Vagina (tissue), 2 donors: ENCODE results near the gene ZIC5. TPM values are rescaled to one million over a fixed set of nuclear protein-coding genes. Genes with fewer than 3 reads are reported as not detected.

Experiments
- DNase-seq, 2 donors: peaks; one replicate each; pipeline ENCODE4 v3.0.0-alpha.2; 2017; ENCODE audit errors: extremely low spot score in 2 of 2
- H3K27ac ChIP-seq: fragments of 200-600 bp; sonication (generic); one replicate; pipeline ENCODE4 v1.5.1; 2019
- H3K27me3 ChIP-seq: fragments of 200-600 bp; sonication (generic); one replicate; pipeline ENCODE4 v1.5.1; 2019
- H3K36me3 ChIP-seq, 2 donors: fragments of 200-600 bp; sonication (generic); one replicate each; pipeline ENCODE4 v1.5.1; 2017 to 2019
- H3K4me1 ChIP-seq: fragments of 200-600 bp; sonication (generic); one replicate; pipeline ENCODE4 v1.5.1; 2019
- H3K4me3 ChIP-seq, 2 donors: fragments of 200-600 bp; sonication (generic); 1 replicate in 1 of 2; 2 replicates in 1 of 2; pipeline ENCODE4 v1.5.1; 2016 to 2019
- H3K9me3 ChIP-seq: fragments of 200-600 bp; sonication (generic); one replicate; pipeline ENCODE4 v1.5.1; 2019
- POLR2A ChIP-seq, 2 donors: fragments of 450-650 bp; IDR thresholded peaks; one replicate each; pipeline ENCODE4 v1.6.1; 2017; ENCODE audit warnings: antibody characterized with exemption in 2 of 2, mild to moderate bottlenecking in 2 of 2, moderate library complexity in 2 of 2
- POLR2AphosphoS5 ChIP-seq, 2 donors: sonication (generic); formaldehyde crosslinking; IDR thresholded peaks; one replicate each; pipeline ENCODE4 v1.9.0; 2017; ENCODE audit warnings: antibody characterized with exemption in 2 of 2, mild to moderate bottlenecking in 2 of 2, low read depth in 1 of 2; ENCODE audit not compliant: insufficient read depth in 1 of 2
- intact Hi-C: fragments of 100-400 bp; cut with DNase I; formaldehyde crosslinking; loops from one replicate; pipeline ENCODE4 v1.15.1; 2023
- total RNA-seq: library from RNA; depleted of rRNA; stranded (reverse); fragments of >200 nt; gene quantifications from one replicate; pipeline ENCODE4 v1.2.3, GENCODE V29; 2016
- TF ChIP-seq, protein P1 (sequence below), 3 experiments: fragments of 450-650 bp in 2 of 3; fragments of 200-600 bp in 1 of 3; sonication (generic) in 1 of 3; IDR thresholded peaks; one replicate each; pipeline ENCODE4 v1.5.1; 2017 to 2019; ENCODE audit warnings: antibody characterized with exemption in 3 of 3, mild to moderate bottlenecking in 2 of 3, moderate library complexity in 2 of 3

ZIC5 gene
- total RNA-seq, 1 donor from 2014 or later: not detected

DNA sequence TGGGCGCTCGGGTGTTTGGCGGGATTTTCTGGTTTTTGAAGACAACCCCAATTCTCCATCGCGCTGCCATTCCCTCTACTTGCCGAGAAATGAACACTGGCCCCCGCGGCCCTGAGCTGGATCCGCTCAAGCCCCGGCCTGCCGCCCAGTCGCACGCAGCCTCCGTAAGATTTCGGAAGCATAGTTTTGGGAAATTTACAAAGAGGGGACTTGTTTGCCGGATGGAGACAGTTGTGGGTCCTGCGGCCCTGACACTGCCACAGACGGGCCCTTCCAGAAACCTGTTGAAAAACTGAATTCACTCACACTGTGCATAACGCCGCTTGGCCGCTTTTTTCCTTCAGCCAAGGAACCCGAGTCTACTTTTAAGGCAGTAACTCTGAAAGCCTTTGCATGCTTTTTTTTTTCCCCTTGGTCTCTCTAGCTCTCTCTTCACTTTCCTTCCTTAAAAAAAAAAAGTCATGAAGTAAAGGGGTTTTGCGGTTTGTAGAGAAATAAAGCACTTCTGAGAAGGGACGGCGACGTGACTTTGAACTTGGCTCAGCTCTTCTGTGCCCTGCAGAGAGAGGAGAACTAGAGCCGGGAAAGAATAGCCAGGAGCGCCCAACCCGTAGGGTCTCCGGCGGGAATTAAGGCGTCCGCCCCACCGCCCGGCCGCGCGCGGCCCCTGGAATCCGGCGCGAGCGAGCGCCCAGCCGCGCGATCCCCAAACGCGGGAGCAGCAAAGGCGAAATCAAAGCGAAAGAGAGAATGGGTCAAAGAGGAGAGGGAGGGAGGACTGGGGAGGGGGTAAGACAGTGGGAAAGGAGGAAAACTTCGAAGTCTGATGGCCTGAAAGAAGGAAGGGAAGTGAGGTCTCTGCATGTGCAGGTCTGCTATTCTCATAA lies 6.6 kb upstream of the ZIC5 start:
- DNase-seq: no peak
- TF ChIP-seq POLR2A (IDR thresholded peaks at IDR 0.05) (no peak), POLR2AphosphoS5 (IDR thresholded peaks at IDR 0.05; ENCODE audit: insufficient read depth in 1 of 2, low read depth in 1 of 2) (no peak)
- TF ChIP-seq, protein P1, sequence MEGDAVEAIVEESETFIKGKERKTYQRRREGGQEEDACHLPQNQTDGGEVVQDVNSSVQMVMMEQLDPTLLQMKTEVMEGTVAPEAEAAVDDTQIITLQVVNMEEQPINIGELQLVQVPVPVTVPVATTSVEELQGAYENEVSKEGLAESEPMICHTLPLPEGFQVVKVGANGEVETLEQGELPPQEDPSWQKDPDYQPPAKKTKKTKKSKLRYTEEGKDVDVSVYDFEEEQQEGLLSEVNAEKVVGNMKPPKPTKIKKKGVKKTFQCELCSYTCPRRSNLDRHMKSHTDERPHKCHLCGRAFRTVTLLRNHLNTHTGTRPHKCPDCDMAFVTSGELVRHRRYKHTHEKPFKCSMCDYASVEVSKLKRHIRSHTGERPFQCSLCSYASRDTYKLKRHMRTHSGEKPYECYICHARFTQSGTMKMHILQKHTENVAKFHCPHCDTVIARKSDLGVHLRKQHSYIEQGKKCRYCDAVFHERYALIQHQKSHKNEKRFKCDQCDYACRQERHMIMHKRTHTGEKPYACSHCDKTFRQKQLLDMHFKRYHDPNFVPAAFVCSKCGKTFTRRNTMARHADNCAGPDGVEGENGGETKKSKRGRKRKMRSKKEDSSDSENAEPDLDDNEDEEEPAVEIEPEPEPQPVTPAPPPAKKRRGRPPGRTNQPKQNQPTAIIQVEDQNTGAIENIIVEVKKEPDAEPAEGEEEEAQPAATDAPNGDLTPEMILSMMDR (IDR thresholded peaks at IDR 0.05): no peak
- Histone ChIP-seq H3K27me3 (peaks cover 64% of the 10 kb centered on the region), H3K9me3 (no peaks in the 10 kb centered on the region), H3K36me3 (no peaks in the 10 kb centered on the region), H3K27ac (no peak overlapping the region), H3K4me3 (no peak overlapping the region), H3K4me1 (peaks cover 21% of the 10 kb centered on the region)
- intact Hi-C loops: loop anchor here (10.0 kb wide), 1 partner anchor 697 kb away; the partner anchor contains the start of gene TMTC4

DNA sequence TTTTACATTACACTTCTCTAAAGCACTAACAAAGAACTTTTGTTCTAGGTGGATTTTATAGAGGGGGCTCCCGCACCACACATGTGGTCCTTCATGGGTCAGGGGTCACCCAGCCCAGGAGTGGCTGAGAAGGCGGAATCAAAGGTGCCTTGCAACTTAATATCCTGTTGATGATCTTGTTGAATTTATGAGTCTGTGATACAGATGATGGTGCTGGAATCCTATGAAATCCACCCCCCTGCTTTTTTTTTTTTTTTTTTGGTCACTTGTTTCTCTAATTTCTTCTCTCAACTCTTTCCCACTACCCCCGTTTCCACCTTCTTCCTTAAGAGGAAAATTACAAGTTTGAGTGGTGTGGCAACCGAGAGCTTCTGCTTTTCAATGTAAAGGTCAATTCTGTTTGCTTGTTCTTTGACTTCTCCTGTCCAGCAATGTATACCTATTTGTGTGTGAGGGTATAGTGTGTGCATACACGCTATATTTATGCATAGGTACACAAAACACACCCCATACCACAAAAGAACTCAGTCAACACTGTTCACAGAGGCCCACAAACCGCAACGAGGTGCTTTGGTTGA lies 5.9 kb upstream of the ZIC5 start:
- peaks cover 21% of the 10 kb centered on the region for H3K4me1 ChIP-seq
- H3K27ac ChIP-seq: no peak overlapping the region
- no peaks in the 10 kb centered on the region for H3K9me3 ChIP-seq
- H3K4me3 ChIP-seq: no peak overlapping the region
- DNase-seq: no peak
- intact Hi-C loops: loop anchor here (10.0 kb wide), 1 partner anchor 697 kb away; the partner anchor contains the start of gene TMTC4
- H3K36me3 ChIP-seq: no peaks in the 10 kb centered on the region
- H3K27me3 ChIP-seq: peaks cover 64% of the 10 kb centered on the region
- TF ChIP-seq POLR2A (IDR thresholded peaks at IDR 0.05) (no peak), POLR2AphosphoS5 (IDR thresholded peaks at IDR 0.05; ENCODE audit: insufficient read depth in 1 of 2, low read depth in 1 of 2) (no peak)
- TF ChIP-seq, protein P1 (IDR thresholded peaks at IDR 0.05): no peak

DNA sequence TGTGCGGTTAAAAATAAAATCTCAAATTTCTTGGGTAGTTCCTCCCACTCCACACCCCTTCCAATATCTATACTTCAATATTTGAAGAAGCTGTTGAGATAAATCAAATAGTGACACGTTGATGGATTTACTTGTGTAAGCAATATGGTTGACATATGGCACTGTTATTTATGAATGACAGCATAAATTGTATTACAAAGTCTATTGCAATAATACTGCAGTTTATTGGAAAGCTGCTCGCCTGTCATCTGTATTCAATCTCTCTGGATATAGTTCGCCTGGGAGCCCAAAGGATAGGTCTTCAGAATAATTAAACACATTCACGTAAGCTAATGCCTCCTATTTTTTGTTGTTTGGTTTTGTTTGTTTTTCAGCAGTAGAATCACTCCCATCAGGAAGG lies 5.0 kb upstream of the ZIC5 start:
- H3K9me3 ChIP-seq: no peaks in the 10 kb centered on the region
- H3K4me3 ChIP-seq: no peak overlapping the region
- no peaks in the 10 kb centered on the region for H3K36me3 ChIP-seq
- H3K4me1 ChIP-seq: peaks cover 24% of the 10 kb centered on the region
- no peak for DNase-seq
- H3K27ac ChIP-seq: no peak overlapping the region
- TF ChIP-seq POLR2A (IDR thresholded peaks at IDR 0.05) (no peak), POLR2AphosphoS5 (IDR thresholded peaks at IDR 0.05; ENCODE audit: insufficient read depth in 1 of 2, low read depth in 1 of 2) (no peak)
- TF ChIP-seq, protein P1 (IDR thresholded peaks at IDR 0.05): no peak
- intact Hi-C loops: loop anchor here (10.0 kb wide), 1 partner anchor 698 kb away; the partner anchor contains the start of gene TMTC4
- peaks cover 67% of the 10 kb centered on the region for H3K27me3 ChIP-seq

DNA sequence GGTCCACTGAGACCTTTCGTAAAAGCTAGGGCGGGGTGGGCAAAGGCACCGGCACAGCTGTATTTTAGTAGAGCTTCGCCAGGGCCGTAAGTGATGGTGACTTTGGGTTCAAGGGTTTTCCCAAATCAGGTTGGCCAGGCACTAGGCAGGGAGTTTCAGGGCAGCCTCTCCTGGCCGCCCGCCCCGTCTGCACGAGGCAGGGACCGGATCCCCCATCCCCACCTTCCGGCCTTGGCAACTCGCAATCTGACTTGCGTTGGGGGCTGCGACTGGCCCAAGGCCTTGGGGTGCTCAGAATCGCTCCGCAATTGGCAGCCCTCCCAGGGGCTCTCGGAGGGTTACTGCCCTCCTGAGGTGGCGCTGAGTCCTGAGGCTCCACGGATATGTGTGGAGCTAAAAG lies 4.1 kb upstream of the ZIC5 start:
- peaks cover 72% of the 10 kb centered on the region for H3K27me3 ChIP-seq
- no peak overlapping the region for H3K27ac ChIP-seq
- TF ChIP-seq POLR2A (IDR thresholded peaks at IDR 0.05): no peak
- TF ChIP-seq POLR2AphosphoS5 (IDR thresholded peaks at IDR 0.05; ENCODE audit: insufficient read depth in 1 of 2, low read depth in 1 of 2): no peak
- TF ChIP-seq, protein P1 (IDR thresholded peaks at IDR 0.05): no peak
- no peaks in the 10 kb centered on the region for H3K36me3 ChIP-seq
- intact Hi-C loops: loop anchor here (10.0 kb wide), 1 partner anchor 699 kb away; the partner anchor contains the start of gene TMTC4
- peaks cover 26% of the 10 kb centered on the region for H3K4me1 ChIP-seq
- DNase-seq: no peak
- no peaks in the 10 kb centered on the region for H3K9me3 ChIP-seq
- H3K4me3 ChIP-seq: no peak overlapping the region
